CD4-positive, alpha-beta T cell treated with Interleukin-17A for 4 hours (primary cell): ENCODE results near the gene KCNH3.
A peak's percentile ranks its signal among the peaks of the same experiment; 100 is the strongest.

Experiments used
- DNase-seq: peaks from one replicate; pipeline ENCODE4 v3.0.0-alpha.2; 2020; ENCODE audit warnings: mixed read lengths

Gene KCNH3

DNA sequence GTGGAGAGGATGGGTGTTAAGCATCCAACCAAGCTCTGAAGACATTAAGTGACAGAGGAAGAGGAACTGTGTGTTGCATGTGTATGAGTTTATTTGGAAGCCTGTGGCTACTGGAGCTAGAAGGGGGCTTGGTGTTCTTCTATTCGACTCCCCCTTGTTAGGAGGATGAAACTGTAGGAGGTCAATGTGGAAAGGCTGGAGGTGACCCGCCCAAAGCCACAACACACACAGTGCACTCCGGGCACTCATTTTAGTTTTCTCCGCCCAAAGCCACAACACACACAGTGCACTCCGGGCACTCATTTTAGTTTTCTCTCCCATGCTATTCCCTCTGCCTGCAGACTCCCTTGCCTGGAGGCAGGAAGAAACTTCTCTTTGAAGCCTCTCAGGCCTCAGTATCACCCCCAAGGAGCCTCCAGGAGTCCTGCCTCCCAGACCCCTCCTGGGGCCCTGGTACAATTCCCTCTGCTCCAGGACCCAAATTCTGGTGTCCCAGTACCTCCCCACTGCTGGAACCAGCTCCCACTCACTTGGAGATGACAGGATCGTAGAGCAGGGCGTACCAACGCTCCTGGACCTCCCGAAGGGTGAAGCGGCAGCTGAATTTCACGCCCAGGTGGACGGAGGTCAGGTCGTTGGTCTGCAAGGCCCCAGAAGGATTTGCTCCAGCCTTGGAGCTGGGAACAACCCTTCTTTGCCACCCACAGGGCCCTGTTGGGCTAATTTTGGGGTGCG, 25.3 kb downstream of the KCNH3 start:
- DNase-seq: no peak

DNA sequence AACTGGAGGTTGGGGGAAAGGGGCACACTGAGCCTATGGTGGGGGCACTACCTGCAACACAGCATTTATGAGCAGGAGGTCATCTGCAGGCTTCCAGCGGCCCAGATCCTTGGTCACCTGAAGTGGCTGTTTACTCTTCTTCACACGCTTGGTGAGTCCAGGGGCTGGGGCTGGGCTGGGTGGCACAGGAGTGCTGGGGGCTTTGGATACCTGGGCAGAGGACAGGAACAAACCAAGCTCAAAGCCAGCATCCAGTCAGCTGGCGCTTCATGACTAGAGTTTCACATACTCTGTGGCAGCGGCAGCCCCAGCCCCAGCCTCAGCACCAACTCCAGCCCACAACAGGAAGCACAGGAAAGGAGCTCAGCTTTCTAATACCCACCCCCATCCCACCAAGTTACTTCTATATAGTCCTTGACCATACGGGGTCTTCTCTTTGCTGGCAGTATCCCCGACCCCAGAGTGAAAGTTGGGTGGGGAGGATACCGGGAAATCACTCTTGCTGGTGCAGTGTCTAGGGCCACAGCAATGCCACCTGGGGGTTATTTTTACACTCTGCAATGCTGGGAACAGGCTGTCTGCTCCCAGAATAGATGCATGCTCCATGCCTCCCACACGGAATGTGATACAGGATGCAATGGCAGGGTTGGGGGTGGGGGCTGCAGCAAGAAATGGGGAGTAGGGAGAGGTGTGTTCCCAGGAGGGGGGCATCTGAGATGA, 26.0 kb downstream of the KCNH3 start:
- DNase-seq: peak; percentile 14

- no peak for DNase-seq
These were observed 26.8 kb downstream of the KCNH3 start for GRCh38 chr12:49565406-49566265.

GRCh38 chr12:49566361-49566760, 27.5 kb downstream of the KCNH3 start:
- no peak for DNase-seq

DNA sequence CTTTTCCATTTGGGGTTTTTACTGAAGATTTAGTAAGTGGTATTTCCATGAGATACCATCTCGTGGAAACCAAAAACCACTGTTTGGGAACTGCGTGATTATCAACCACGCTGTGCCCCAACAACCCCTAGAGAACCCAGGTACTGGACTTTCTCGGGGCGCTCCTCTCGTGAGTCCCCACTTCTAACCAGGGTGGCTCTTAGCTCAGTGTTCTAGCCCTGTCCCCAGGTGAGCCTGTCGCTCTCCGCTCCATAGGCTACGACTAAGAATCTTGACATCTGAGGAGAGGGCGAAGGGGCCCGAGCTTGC, 28.4 kb downstream of the KCNH3 start:
- DNase-seq: no peak

DNA sequence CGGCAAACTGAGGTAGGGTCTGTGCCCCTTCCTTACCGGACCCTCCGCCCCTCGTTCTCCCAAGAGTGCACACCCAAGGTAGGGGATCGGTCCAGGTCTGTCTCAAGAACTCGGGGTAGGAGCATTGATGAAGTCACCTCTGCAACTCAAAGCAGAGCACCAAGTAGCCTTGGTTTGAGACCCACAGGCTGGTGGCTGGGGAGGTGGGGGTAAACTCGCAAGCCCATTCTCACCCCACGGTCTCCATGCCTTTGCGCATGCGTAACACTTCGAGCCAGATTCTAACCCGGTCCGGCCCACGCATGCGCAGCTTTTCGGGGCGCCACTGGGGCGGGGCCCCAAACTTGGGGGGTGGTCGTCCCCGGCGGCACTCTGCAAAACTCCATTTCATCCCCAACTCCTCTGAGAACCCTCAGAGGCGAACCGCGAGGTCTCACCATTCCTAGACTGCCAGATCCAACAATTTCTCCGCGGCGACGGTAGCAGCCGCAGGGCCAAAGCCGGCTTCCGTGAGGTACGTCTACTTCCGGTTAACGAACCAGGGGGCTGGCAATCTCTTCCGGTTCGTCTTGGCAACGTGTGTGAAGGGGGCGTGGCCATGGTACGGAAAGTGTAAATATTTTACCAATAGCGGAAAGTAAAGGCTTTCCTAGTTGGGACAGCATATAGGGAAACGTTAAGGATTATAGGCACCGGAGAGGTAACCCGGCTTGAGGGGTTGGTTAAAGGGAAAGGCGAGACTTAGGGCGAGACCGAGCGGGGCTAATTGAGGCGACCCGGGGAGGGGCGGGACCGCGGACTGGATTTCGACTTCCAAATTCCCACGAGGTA, 29.0 kb downstream of the KCNH3 start, which contains the start of gene MCRS1:
MCRS1 (minus strand) TSS at position 532 of the 831 bp plus-strand sequence. CDS start 1,411 bp downstream, outside the sequence.
- peak; percentile 93 for DNase-seq

DNA sequence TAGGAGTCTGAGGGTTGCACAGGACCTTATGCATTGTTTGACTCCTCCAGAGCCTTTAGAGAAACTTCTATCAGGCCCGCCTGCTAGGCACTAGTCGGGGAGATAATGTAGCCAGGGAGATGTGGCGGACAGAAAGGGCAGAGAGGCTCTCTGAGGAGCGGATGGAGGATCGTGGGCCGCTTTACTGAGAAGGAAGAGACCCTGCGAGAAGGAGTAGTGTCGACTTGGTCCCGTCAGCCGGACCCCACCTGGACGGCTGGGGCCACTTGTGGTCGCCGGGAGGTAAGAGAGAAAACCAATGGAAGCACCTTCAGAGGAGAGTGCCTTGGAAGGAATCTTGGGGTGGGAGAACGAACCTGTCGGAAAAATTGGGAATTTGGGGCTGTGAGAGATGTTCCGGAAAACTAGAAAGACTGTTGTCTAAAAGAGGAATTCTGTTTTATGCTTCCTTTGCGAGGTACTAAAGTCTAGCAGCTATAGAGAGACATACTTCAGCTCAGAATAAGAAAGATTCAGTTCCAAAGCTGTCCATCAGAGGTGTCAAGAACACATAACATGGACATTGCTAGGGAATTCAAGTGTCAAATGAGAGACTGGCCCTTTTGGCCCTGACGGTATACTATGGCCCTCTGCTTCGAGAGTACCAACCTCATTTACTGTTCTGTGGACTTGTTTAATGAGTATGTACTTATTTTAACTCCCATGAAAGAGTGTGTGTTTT, 29.8 kb downstream of the KCNH3 start:
- no peak for DNase-seq

DNA sequence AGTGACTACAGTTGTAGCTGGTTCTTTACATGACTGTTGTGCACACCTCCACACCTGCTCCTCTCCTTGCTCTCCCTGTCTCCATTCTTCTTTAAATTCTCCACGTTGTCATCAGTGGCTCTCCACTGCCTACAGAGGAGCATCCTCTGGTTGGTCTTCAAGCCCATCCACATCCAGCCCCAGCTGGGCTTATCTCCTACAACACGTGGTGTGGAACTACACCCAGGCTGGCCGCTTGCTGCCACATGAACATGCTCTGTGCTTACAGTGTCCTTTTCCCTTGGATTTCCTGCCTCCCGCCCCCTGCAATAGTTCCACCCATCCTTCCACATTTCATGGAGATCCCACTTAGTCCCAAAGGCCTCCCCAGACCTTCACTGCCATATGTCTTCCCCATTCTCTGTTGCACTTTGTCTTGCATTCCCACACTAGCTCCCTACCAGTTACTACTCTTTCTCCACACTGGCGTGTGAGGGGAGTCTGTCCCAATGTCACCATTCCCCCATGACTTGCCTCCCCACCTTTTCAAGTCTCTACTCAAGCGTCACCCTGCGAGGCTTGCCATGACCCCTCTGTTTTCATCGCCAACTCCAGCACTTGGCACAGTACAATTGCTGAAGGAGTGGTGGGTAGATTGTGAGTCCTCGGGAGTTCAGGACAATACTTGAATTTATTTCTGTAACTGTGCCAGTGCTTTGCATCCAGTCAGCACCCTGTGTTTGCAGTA, 38.9 kb downstream of the KCNH3 start:
- no peak for DNase-seq

GRCh38 chr12:49578471-49579112, 39.8 kb downstream of the KCNH3 start:
- DNase-seq: no peak

DNA sequence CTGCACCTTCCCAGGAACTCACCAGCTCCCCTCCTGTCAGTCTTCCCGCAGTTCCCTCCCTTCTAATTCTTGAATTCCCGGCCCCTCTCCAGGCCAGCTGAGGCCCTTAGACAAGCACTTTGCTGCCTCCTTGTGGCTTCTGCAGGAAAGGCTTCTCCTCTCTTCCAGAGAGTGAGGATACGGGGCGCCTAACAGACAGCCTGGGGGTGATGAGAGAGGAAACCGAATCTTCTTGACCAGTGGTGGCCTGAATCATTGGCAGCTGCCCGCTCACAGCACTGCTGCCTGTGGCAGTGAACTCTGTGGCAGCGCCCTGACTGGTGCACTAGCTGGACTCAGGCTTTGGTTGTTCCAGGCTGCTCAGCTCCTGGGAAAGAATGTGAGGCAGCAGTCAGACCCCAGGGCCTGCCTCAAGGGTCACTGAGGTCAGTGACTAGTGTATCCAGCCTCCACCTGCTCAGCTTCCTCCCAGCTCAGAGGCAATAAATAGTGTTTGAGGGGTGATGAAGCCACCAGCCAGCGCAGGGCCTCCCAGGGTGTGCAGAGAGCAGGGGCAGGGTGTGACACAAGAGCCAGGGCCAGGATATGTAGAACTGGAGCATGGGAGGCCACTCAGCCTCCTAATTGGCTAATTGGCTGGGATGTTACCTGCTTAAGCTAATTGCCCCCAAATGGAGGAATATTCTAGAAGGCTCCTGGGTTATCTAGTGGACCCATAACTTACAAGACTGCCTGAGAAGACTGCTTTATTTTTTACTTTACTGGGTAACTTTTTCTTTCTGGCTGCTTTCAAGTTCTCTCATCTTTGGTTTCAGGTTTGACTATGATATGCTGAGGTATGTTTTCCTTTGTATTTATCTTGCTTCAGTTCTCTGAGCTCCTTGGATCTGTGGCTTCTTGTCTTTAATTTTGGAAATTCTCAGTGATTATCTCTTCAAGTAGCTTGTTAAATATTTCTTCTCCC, 42.0 kb downstream of the KCNH3 start:
- peak; percentile 71 for DNase-seq

GRCh38 chr12:49582201-49582600, 43.4 kb downstream of the KCNH3 start:
- DNase-seq: no peak

- DNase-seq: no peak
These were observed 44.0 kb downstream of the KCNH3 start for GRCh38 chr12:49582850-49583249.

GRCh38 chr12:49583366-49584094, 44.7 kb downstream of the KCNH3 start:
- no peak for DNase-seq

GRCh38 chr12:49584591-49584990, 45.8 kb downstream of the KCNH3 start:
- no peak for DNase-seq

GRCh38 chr12:49585477-49586459, 46.9 kb downstream of the KCNH3 start:
- no peak for DNase-seq

- DNase-seq: no peak
These were observed 48.5 kb downstream of the KCNH3 start for GRCh38 chr12:49587174-49587908.

DNA sequence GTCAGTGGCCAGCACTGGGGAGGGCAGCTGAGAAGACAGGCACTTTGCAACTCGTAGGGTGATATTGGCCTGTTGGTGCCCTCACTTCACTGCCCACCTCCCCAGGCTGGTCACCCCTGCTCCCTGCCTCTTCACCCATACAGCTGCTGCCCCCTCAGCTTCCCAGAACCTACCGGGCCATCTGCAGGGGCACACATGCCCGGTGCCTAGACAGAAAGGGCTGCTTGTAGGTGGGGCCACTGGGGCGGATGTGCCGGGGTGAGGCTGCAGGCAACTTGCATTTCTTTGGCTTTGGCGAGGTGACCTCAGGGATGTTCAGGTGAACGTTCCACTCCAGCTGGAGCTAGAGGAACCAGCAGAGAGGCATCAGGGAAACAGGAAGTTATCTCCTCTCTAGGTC, 49.5 kb downstream of the KCNH3 start:
- DNase-seq: no peak
